Measurements from ENCODE around the gene ARHGAP8.

The ARHGAP8 gene

DNA sequence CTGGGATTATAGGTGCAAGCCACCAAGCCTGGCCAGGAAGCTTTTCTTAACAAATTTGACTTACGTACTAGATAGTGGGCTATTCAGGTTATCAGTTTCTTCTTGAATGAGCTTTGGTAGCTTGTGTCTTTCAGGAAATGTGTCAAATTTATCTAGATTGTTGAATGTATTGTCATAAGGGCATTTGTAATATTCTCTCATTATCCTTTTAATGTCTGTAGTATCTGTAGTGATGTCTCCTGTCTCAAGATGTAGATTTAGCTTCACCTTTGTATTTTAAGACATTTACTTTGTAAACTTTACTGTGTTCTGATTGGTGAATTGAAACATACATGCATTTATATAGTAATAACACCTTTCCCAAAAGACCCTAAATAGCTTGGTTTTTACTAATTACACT, 20.7 kb downstream of the ARHGAP8 start:
- TF ChIP-seq CTCF (IDR thresholded peaks at IDR 0.05) = no peak

DNA sequence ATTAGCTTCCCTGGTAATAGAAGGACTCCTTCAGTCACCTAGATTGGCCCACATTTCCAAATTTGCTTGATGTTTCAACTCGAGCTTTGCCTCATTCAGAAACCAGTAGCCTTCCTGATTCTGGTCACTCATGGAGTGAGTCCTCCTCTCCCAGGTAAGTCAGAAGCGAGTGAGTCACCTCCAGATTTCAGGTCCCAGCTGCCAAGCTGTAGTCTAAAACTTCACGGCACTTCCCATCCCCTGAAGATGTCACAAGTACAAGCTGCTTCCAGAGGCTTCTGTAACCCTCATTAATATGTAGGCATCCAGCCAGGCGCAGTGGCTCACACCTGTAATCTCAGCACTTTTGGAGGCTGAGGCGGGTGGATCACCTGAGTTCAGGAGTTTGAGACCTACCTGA, 23.5 kb downstream of the ARHGAP8 start:
- Histone ChIP-seq H3K27ac (no peak overlapping the region), H3K4me3 (no peak overlapping the region)
- no peak for TF ChIP-seq CTCF (IDR thresholded peaks at IDR 0.05)
- no peak for DNase-seq (ENCODE audit: low spot score)

More for the DNA sequence above, 20.7 kb downstream of the ARHGAP8 start:
- H3K4me3 ChIP-seq = no peak overlapping the region
- no peak for DNase-seq (ENCODE audit: low spot score)
- H3K27ac ChIP-seq = no peak overlapping the region

- Histone ChIP-seq H3K27ac (no peak overlapping the region), H3K4me3 (no peak overlapping the region)
- no peak for TF ChIP-seq CTCF (IDR thresholded peaks at IDR 0.05)
- no peak for DNase-seq (ENCODE audit: low spot score)
These were observed 24.4 kb downstream of the ARHGAP8 start for GRCh38 chr22:44776605-44777363.

- DNase-seq (ENCODE audit: low spot score) = no peak
- Histone ChIP-seq H3K27ac (no peak overlapping the region), H3K4me3 (no peak overlapping the region)
- TF ChIP-seq CTCF (IDR thresholded peaks at IDR 0.05) = no peak
These were observed 25.0 kb downstream of the ARHGAP8 start for GRCh38 chr22:44777364-44777755.

- DNase-seq (ENCODE audit: low spot score) = no peak
- Histone ChIP-seq H3K27ac (no peak overlapping the region), H3K4me3 (no peak overlapping the region)
- no peak for TF ChIP-seq CTCF (IDR thresholded peaks at IDR 0.05)
These were observed 28.6 kb downstream of the ARHGAP8 start for GRCh38 chr22:44780876-44781449.

DNA sequence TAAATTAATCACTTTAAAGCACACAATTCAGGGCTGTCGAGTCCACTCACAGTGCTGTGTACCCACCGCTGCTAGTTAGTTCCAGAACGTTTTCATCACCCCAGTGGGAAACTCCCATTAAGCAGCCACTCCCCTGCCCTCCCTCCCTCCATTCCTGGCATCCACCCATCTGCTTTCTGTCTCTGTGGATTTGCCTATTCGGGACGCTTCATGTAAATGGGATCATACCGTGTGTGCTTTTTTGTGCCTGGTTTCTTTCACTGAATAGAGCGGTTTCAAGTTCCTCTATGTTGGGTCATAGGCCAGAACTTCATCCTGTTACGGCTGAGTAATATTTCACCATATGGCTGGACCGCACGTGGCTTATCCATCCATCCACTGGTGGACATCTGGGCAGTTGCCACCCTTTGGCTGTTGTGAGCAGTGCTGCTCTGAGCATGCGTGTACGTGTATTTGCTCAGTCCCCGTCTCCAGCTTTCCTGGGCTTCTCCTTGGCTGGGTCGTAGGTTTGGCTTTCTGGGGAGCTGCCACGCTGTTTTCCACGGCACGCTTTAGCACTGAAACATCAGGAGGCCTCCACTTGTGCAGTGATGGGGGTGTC, 30.1 kb downstream of the ARHGAP8 start:
- H3K4me3 ChIP-seq = no peak overlapping the region
- TF ChIP-seq CTCF (IDR thresholded peaks at IDR 0.05) = no peak
- H3K27ac ChIP-seq = no peak overlapping the region
- no peak for DNase-seq (ENCODE audit: low spot score)

- Histone ChIP-seq H3K27ac (no peak overlapping the region), H3K4me3 (no peak overlapping the region)
- DNase-seq (ENCODE audit: low spot score) = no peak
- TF ChIP-seq CTCF (IDR thresholded peaks at IDR 0.05) = no peak
These were observed 30.7 kb downstream of the ARHGAP8 start for GRCh38 chr22:44783091-44783490.

All from coronary artery (tissue), 2 donors.